HG03097 (cell line): Measurements from ENCODE around the gene OMA1.
"Not testable (repeated sequence)": the region's sequence is repeated elsewhere in the genome, so short reads cannot be mapped to it uniquely, and the experiment has no call there.

Experiments
- ATAC-seq: cut with Tn5 transposase; IDR thresholded peaks from one replicate; pipeline ENCODE4 v1.9.1; 2021; ENCODE audit not compliant: unreplicated experiment, low FRiP score

The OMA1 gene

DNA sequence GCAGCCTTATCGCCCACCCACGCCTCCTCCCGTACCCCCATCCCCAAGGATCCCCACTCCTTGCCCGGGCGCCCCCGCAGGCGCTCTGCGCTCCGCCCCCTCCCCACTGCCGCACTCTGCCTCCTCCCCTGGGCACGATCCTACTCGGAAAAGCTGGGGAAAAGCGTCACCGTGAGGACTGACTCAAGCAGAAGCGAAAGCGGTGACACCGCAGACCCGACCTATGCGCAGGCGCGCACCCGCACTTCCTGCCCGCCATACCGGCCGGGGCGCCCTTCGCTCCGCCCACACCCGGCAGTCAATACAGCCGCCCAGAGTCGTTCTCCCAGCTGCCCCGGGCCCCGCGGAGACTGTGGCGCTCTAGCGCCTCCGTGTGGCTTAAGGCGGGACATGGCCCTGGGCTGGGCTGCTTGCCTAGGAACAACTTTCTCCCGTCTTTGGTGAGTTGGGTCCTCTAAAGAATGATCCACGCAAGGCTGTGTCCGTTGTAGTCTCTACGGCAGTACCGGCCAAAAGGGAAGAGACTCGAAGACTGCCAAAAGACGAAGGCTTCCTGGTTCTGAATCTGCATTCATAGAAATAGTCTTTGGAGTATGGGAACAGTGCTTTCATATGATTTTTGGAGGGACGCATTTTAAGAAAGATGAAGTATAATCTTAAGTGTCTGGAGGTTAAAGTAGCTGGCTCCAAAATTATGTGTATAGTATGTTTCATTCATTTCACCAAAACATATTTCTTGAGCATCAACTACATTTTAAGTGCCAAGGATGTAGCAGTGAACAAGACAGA, at the start of gene OMA1:
Gene OMA1, minus strand, starts transcription at position 207 of the 789 bp plus-strand sequence. CDS start 7,432 bp downstream, outside the sequence.
- ATAC-seq = peak; percentile 96

DNA sequence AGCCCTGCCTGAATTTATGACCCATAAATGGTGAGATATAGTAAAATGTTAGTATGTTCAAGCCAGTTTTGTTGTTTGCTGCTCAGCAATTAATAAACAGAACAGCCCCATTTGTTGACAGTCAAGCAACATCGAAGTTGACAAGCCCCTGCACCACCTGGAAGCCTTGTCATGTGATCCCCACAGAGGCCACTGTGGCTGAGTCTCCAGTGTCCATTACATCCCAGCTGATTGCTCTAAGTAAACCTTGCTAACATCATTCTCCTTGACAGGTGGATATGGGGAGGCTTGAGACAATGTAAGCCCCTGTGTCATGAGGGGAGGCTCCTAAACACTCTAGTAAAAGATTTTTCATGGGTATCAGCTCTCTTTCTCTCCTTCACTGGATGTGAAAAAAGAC, 48.0 kb upstream of the OMA1 start:
- ATAC-seq = no peak

DNA sequence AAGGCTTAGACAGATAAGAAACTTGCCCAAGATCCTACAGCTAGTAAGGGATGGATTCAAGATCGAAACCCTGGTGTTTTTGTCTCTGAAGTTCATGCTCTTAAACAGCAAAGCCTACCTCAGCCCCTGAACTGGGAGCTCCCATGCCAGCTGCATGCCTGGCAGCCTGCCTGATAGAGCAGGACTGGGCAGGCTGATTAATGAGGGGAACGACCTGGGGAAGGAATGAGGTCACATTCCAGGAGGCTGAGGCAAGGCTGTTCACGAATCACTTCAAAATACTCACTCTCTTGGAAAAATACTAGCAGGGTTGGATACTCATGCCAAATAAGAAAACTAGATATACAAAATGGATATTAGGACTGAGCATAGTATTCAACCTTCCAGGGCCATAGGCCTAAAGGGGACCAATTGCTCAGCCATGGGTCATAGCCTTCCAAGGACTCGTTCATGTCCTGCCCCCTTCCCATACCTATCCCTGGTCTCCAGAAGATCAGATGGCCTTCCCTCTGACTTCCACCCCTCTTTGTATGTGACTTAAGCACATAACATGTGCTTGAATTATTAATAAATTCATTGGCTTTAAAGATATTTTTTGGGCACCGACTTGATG, 46.1 kb upstream of the OMA1 start:
- ATAC-seq = no peak

DNA sequence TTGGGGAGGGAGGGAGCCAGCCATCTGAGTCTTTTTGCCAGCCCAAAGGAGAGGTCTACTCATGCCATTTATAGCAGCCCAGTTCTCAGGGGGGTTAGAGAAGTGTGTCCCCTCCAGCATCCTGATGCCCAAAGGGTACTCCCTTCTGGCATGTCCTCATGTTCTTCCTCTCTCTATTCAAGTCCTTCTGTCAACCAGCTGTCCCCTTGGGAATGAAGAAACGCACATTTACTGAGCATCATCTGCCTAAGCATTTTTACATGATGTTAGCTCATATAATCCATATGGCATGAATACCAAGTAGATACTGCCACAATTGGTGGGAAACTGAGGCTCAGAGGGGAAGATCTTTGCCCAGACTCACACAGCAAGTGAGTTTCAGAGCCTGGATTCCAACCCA, 45.3 kb upstream of the OMA1 start:
- ATAC-seq = no peak

DNA sequence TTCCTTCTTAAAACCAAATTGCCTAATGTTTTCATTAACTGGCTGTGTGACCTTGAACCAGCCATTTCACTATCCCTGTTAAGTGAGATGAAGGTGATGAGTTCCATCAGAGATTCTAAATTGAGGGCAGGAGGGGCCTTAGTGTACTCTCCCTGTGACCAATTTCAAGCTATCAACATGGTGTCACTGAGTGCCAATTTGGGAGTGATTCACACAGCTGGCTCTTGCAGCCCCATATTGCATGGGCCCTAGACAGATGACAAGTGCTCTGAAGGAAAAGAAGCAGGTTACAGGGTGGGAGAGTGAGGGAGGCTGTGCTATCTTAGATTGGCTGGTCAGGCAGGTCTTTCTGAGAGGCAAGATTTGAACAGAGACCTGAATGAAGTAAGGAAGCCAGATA, 43.5 kb upstream of the OMA1 start:
- no peak for ATAC-seq

DNA sequence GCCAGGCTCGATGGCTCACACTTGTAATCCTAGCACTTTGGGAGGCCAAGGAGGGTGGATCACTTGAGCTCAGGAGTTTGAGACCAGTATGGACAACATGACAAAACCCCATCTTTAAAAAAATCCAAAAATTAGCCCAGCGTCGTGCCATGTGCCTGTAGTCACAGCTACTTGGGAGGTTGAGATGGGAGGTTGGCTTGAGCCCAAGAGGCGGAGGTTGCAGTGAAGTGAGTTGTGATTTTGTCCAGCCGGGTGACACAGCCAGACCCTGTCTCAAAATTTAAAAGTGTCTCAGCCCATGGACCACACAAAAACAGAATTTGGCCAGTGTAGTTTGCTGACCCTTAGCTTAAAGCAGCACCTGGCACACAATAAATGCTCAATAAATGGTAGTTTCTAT, 41.9 kb upstream of the OMA1 start:
- ATAC-seq = no peak

DNA sequence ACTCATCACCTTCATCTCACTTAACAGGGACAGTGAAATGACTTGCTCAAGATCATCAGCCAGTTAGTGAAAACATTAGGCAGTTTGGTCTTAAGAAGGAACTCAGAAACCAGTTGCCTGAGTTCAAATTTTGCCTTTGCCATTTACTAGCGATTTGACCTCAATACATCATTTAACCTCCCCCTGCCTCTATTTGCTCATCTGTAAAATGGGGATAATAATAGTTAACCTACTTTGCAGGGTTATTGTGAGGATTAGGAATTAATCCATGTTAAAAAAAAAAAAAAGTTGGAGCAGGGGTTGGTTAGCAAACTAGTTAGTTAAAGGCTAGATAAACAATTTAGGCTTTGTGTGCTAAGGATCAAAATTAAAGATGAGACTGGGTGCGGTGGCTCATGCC, 41.1 kb upstream of the OMA1 start:
- no peak for ATAC-seq

DNA sequence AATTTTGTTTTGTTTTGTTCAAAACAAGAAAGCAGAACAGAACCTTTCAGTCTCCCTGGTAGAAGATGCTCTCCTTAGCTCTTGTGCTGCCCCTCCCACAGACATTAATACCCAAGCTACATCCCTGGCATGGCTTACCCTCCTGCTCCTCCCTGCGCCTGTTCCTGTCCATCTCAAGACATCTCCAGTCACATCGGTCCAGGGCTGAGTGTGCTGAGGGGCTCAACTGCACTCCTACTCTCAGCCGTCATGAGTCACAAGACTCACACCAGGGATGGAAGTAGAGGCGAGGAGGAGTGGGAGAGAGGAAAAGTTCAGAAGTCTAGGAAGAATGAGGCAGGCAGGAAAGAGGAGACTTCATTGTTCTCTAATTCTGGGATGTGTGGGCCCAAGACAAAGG, 39.7 kb upstream of the OMA1 start:
- no peak for ATAC-seq

DNA sequence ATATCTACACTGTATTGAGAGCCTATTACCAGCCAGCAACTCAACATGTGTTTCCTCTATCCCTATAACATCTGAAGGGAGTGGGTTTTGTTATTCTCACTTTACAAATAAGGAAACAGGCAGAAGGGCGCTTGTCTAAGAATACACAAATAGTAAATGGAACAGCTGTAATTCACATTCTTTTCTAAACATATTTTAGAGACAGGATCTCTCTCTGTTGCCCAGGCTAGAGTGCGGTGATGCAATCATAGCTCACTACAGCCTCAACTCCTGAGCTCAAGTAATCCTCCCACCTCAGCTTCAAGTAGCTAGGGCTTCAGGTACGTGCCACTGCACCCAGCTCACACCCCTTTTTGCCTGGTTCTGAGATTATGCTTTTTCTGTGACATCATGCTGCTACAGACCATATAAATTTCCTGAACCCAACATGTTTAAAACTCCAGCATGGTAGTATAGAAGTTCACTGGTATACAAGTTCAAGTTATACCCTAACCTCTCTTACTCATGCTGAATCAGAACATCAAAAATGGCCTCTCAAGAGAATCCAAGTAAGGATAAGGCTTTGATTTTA, 39.1 kb upstream of the OMA1 start:
- ATAC-seq = no peak

DNA sequence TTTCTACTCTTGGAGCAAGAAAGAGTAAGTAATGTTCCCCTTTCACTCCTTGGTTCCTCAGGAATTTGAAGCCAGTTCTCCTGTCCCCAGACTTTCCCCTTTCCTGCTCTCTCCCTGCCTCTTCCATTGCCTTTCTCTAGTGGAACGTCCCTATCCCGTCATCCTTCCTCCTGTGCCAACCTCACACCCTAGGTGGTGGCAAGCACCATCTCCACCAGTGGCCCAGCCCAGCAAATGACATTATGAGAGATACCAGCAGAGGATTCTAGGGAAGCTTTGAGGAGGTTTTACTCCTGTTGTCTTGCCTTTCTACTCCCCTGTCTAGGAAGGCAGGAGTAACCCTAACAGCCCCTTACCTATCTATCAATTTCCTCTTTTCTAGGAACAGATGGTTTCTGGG, 38.6 kb upstream of the OMA1 start:
- ATAC-seq = no peak

DNA sequence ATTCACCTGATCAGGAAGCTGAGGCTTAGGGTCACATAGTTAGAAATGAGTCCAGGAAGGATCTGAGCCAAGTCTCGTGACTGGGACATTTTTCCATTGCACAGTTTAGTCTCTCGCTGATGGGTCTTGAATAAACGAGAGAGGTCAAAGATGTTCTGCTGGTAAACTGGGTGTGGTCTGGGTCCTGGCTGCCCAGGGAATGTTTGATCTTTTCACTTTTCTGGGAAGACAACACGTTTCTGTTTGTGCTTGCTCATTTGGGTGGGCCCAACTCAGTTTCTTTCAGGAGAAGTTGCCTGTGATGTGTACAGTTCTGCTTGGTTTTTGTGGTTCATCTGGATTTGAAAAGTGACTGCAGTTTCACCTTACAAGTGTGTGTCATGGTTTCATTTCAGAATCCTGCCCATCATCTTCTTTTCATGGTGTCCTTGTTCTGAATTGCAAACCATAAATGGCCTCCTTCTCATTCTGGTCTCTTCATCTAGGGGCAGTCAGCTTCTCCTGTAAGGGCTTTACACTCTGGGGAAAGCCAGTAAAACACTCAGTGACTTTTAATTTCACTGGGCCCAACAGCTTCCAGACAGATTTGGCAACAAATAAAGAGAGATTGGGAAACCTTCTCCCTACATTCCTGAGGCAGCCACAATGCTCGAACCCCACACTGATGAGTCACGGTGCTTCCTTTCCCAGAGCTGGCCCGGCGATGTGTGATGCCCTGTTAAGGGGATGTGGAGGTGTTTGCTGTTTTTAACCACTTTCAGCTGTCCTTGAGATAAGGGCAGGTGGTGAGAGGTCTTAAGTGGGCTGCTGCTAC, 37.8 kb upstream of the OMA1 start:
- no peak for ATAC-seq

DNA sequence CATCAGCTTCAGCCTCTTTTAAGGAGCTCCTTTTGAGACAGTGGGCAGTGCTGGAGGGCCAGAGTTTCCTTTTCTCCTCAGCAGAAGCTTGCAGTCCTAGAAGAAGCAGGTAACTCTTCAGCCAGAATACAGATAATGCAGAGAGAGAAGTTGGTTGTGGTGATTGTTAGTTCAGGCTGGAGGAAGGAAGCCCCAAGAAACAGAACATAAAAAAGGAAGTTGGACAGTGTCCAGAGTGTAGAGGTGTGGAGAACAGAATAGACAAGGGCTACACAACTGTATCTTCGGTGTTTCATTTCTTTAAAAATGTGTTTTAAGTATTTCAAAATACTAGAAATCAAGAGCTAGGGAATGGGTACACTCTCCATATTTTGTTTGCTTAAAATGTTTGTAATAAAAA, 37.0 kb upstream of the OMA1 start:
- no peak for ATAC-seq

DNA sequence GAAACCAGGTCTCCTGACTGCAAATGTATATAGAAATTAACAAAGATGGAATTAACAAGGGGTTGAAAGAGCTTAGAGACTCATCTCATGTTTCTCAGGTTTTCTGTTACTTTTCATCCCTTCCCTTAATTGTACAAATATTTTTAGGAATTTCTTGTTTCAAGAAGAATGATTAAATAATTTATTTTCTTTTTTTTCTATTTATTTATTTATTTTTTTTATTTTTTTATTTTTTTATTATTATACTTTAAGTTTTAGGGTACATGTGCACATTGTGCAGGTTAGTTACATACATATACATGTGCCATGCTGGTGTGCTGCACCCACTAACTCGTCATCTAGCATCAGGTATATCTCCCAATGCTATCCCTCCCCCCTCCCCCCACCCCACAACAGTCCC, 35.6 kb upstream of the OMA1 start:
- not testable (repeated sequence) for ATAC-seq

DNA sequence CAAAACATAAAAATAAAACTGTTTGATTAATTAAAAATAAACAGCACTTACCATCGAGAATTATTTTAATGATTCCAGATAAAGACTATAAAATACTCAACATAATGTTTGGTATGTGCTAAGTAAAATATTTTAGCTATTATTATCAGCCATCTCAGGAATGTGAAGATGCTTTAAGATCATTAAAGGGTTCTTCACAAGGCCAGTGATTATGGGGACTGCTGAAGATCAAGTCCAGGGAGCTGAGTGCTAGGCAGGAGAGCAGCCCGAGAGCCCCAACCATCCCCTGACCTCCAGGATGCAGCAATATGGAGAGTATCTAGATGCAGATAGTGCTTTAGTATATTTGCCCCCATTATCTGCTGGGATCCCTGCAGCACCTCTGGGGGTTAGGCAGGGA, 35.1 kb upstream of the OMA1 start:
- no peak for ATAC-seq

DNA sequence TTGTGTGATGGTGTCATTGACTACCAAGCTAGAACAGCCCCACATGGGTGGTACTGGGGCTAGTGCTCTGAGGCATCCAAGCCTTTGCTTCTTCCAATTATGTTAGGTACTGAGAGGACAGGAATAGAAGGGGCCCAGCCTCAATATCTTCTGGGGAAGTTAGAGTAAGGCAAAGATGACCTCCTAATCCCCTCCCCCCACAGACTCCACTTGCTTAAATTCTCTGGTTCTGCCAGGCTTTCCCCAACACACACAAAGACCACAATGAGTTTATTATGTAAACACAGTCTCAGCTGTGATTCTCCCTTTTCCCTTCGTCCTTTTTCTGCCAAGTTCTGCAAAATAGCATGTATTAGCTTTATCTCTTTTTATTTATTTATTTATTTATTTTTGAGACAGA, 33.7 kb upstream of the OMA1 start:
- ATAC-seq = no peak

DNA sequence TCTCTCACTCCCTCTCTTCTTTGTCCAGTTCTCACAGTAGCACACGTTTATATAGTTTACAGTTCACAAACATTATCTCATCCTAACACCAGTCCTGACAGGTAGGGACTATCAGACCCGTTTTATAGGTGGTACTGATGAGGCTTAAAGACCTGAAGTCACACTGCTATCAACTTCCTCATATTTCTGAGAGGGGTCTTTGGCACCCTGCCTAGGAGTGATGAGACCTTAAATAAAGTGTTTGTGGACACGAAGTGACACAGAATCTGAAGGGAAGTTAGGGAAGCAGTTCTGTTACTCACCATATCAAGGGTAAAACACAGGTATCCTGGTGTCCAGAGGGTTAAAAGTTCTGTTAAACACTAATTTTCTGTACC, 31.1 kb upstream of the OMA1 start:
- no peak for ATAC-seq

DNA sequence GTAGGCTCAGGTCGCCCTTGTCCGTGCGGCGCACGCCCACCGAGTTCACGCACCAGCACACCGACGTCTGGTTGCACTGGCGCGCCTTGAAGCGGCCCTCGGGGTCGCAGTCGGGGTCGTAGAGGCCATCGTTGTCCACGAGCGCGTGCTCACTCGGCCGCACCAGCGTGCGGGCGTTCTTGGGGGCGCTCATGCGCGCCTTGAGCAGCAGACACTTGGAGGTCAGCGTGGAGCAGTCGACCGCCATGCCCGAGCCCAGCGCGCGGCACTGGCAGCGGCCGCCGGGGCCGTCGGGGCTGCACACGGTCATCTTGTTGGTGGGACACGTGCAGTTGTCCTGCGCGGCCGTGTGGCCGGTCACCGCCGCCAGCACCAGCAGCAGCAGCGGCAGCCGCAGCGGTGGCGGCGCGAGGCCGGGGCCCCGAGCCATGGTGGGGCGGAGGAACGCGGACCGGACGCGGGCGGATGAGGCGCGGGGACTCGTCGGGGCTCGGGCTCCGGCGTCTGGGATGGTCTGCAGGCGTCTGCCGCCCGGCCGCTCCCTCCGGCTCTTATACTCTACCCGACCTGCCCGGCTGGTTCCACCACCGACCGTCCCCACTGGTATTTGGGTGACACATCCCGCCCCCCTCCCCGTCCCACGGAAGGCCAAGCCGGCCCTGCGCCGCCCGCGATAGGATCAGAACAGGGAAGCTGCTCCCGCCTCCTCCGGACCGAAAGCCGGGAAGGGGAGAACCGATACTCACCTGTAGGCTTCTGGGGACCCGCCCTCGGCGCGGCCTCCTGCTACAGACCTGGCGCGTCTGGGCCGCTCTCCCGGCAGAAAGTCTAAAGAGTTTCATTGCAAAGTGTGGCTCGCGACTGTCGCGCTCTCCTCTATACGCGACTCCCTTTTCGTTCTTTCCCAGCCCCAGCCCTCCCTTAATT, 30.5 kb upstream of the OMA1 start, which contains the start of gene TACSTD2:
Gene TACSTD2, minus strand, starts transcription at position 526 of the 927 bp plus-strand sequence. Its CDS starts 96 bp downstream, at position 430.
- ATAC-seq = no peak

DNA sequence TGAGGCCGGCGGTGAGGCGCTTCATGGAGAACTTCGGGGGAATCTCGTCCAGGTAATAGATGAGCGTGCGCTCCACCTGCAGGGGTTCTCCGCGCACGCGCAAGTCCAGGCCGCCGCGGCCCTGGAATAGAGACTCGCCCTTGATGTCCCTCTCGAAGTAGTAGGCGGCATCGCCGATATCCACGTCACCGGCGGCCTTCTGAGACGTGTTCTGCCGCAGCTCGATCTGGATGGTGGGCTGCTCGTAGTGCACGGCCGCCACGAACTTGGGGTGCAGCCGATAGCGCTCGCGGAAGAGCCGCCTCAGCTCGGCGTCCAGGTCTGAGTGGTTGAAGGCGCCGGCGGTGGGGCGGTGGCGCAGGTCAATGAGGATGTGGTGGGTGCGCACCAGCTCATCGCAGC, 29.8 kb upstream of the OMA1 start:
- no peak for ATAC-seq

DNA sequence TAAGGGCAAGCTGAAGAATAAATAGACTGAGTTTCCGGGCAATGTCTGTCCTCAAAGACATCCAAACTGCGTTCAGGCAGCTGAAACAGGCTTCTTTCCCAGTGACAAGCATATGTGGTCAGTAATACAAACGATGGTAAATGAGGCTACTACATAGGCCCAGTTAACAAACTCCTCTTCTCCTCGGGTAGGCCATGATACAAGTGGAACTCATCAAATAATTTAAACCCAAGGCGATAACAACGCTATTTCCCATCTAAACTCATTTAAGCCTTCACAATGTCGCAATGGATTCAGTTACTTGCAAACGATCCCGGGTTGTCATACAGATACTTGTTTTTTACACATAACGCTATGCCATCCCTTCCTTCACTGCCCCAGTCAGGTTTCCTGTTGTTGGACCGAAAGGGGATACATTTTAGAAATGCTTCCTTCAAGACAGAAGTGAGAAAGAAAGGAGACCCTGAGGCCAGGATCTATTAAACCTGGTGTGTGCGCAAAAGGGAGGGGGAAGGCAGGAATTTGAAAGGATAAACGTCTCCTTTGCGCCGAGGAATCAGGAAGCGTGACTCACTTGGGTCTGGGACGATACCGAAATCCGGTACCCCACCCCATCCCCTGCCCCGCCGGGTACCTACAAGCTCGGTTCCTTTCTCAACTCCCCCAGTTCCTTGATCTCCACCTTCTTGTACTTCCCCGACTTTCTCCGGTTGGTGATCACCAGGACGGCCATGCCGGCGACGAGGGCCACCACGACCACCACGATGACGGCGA, 29.2 kb upstream of the OMA1 start:
- no peak for ATAC-seq
